ENCODE data around the gene HYCC1.
"Not testable (repeated sequence)": the region's sequence is repeated elsewhere in the genome, so short reads cannot be mapped to it uniquely, and the experiment has no call there.

Gene HYCC1

GRCh38 chr7:23013715-23014649, at the start of gene HYCC1:
HYCC1 (minus strand) TSS chr7:23014130; CDS start chr7:22991111, 23,019 bp downstream.
- Mint-ChIP-seq H3K36me3 (ENCODE audit: low read depth) (peaks cover 4% of the 10 kb centered on the region), H3K27me3 (no peaks in the 10 kb centered on the region), H3K4me3 (no peak within 1 kb of the TSS), H3K27ac (peak within 1 kb of the TSS; percentile 94), H3K9me3 (no peaks in the 10 kb centered on the region), H3K4me1 (ENCODE audit: low read depth) (peaks cover 25% of the 10 kb centered on the region)
- peak; percentile 99 for DNase-seq

DNA sequence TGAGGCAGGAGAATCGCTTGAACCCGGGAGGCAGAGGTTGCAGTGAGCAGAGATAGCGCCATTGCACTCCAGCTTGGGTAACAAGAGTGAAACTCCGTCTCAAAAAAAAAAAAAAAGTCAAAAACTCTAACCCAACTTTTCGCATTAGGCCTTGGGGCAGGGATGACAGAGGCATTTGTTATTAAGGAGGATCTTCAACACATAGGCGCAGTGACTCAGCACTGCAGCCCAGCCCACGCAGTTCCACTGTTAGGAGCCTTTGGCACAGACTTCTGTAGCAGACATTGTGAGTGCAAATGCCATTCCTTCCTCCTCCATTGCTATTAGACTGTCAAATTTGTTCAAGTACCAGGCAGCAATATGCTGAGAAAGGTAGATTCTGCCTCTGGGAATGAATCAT, 48.5 kb upstream of the HYCC1 start:
- no peaks in the 10 kb centered on the region for H3K4me1 Mint-ChIP-seq (ENCODE audit: low read depth)
- no peaks in the 10 kb centered on the region for H3K9me3 Mint-ChIP-seq
- DNase-seq, result no peak
- no peaks in the 10 kb centered on the region for H3K36me3 Mint-ChIP-seq (ENCODE audit: low read depth)
- H3K27me3 Mint-ChIP-seq, result no peaks in the 10 kb centered on the region
- H3K4me3 Mint-ChIP-seq, result no peak overlapping the region
- H3K27ac Mint-ChIP-seq, result no peak overlapping the region

DNA sequence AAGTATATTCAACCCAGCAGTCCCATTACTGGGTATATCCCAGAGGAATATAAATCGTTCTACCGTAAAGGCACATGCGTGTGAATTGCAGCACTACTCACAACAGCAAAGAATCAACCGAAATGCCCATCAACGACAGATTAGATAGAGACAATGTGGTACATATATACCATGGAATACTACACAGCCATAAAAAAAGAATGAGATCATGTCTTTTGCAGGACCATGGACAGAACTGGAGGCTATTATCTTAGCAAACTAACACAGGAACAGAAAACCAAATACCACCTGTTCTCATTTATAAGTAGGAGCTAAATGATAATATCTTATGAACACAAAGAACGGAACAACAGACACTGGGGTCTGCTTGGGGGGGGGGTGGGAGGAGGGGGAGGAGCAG, 47.4 kb upstream of the HYCC1 start:
- DNase-seq, result no peak
- no peak overlapping the region for H3K4me3 Mint-ChIP-seq
- no peaks in the 10 kb centered on the region for H3K27me3 Mint-ChIP-seq
- no peaks in the 10 kb centered on the region for H3K36me3 Mint-ChIP-seq (ENCODE audit: low read depth)
- H3K4me1 Mint-ChIP-seq (ENCODE audit: low read depth), result no peaks in the 10 kb centered on the region
- no peaks in the 10 kb centered on the region for H3K9me3 Mint-ChIP-seq
- no peak overlapping the region for H3K27ac Mint-ChIP-seq

DNA sequence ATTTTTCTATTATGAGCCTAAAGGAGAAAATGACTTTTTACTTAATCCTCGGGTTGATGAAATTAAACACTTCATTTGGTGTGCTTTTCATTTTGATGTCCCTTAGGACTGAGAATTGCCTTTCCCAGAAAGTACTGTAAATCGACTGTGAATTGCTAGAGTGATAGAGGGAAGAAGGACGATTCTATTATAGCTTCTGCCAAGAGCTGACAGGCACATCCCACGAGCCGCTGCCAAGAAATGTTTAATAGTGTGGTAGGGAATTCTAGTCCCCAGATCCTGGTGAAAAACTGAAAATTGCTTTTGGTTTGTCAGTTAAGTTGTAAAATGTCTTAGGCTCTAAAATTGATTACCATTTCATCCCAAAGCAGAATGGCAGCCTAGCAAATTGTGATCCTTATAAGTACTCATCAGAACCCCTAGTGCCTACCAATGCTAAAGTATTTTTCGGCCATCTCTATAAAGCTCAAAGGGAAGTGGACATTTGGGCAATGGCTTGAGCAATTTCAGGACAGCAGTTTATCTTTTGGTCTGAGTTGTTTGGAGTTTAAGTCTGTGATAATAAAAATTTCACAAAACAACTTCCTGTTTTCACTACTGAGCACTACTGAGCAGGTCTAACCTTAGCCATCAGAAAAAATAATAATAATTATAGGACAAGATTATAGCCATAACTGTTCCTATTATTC, 44.6 kb upstream of the HYCC1 start:
- peaks cover 2% of the 10 kb centered on the region for H3K4me1 Mint-ChIP-seq (ENCODE audit: low read depth)
- no peaks in the 10 kb centered on the region for H3K36me3 Mint-ChIP-seq (ENCODE audit: low read depth)
- DNase-seq, result no peak
- H3K9me3 Mint-ChIP-seq, result no peaks in the 10 kb centered on the region
- no peaks in the 10 kb centered on the region for H3K27me3 Mint-ChIP-seq
- no peak overlapping the region for H3K27ac Mint-ChIP-seq
- no peak overlapping the region for H3K4me3 Mint-ChIP-seq

- Mint-ChIP-seq H3K4me3 (no peak overlapping the region), H3K36me3 (ENCODE audit: low read depth) (no peaks in the 10 kb centered on the region), H3K27me3 (no peaks in the 10 kb centered on the region), H3K9me3 (no peaks in the 10 kb centered on the region), H3K27ac (no peak overlapping the region), H3K4me1 (ENCODE audit: low read depth) (peaks cover 5% of the 10 kb centered on the region)
- no peak for DNase-seq
These were observed 41.8 kb upstream of the HYCC1 start for GRCh38 chr7:23055582-23056178.

DNA sequence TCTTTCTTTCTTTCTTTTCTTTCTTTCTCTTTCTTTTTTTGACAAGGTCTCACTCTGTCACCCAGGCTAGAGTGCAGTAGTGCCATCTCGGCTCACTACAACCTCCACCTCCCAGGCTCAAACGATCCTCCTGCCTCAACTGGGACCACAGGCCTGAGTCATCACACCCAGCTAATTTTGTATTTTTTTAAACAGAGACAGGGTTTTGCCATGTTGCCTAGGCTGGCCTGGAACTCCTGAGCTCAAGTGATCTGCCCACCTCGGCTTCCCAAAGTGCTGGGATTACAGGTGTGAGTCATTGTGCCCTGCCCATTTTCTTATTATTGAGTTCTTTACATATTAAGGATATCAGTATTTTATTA, 37.2 kb upstream of the HYCC1 start:
- not testable (repeated sequence) for H3K27ac Mint-ChIP-seq; DNase-seq; H3K27me3 Mint-ChIP-seq; H3K36me3 Mint-ChIP-seq (ENCODE audit: low read depth); H3K4me1 Mint-ChIP-seq (ENCODE audit: low read depth); H3K4me3 Mint-ChIP-seq; H3K9me3 Mint-ChIP-seq

GRCh38 chr7:23046336-23046735, 32.4 kb upstream of the HYCC1 start:
- H3K27ac Mint-ChIP-seq; H3K27me3 Mint-ChIP-seq; DNase-seq; H3K4me1 Mint-ChIP-seq (ENCODE audit: low read depth); H3K36me3 Mint-ChIP-seq (ENCODE audit: low read depth); H3K4me3 Mint-ChIP-seq; H3K9me3 Mint-ChIP-seq: not testable (repeated sequence)

DNA sequence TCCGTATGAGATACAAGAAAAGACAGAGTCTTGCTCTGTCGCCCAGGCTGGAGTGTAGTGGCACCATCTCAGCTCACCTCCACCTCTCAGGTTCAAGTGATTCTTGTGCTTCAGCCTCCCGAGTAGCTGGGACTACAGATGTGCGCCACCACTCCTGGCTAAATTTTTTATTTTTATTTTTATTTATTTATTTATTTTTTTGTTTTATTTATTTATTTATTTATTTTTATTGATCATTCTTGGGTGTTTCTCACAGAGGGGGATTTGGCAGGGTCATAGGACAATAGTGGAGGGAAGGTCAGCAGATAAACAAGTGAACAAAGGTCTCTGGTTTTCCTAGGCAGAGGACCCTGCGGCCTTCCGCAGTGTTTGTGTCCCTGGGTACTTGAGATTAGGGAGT, 31.2 kb upstream of the HYCC1 start:
- not testable (repeated sequence) for H3K4me1 Mint-ChIP-seq (ENCODE audit: low read depth); H3K36me3 Mint-ChIP-seq (ENCODE audit: low read depth); DNase-seq; H3K9me3 Mint-ChIP-seq; H3K27me3 Mint-ChIP-seq; H3K4me3 Mint-ChIP-seq; H3K27ac Mint-ChIP-seq

DNA sequence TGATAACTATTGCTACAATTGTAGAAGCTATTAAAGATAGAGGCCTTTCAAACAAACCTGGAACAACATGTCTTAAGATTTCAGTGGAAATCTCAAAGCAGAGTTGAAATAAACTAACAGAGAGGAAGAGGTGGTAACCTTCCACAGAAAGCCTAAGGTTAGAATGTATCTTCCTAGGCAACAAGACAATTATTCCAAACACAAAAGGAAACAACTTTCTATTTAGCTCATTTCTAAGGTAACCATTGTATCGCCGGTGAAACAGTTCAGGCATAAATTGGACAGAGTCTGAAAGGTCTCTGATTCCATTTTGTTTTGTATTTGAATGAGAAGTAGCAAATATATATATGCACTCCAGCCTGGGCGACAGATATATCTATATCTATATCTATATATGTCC, 30.7 kb upstream of the HYCC1 start:
- Mint-ChIP-seq H3K27ac (no peak overlapping the region), H3K9me3 (no peaks in the 10 kb centered on the region), H3K36me3 (ENCODE audit: low read depth) (no peaks in the 10 kb centered on the region), H3K4me3 (no peak overlapping the region), H3K27me3 (no peaks in the 10 kb centered on the region), H3K4me1 (ENCODE audit: low read depth) (no peaks in the 10 kb centered on the region)
- DNase-seq, result no peak

- Mint-ChIP-seq H3K4me3 (no peak overlapping the region), H3K27me3 (no peaks in the 10 kb centered on the region), H3K4me1 (ENCODE audit: low read depth) (no peaks in the 10 kb centered on the region), H3K36me3 (ENCODE audit: low read depth) (no peaks in the 10 kb centered on the region), H3K27ac (no peak overlapping the region), H3K9me3 (no peaks in the 10 kb centered on the region)
- no peak for DNase-seq
These were observed 29.5 kb upstream of the HYCC1 start for GRCh38 chr7:23043441-23043840.

DNA sequence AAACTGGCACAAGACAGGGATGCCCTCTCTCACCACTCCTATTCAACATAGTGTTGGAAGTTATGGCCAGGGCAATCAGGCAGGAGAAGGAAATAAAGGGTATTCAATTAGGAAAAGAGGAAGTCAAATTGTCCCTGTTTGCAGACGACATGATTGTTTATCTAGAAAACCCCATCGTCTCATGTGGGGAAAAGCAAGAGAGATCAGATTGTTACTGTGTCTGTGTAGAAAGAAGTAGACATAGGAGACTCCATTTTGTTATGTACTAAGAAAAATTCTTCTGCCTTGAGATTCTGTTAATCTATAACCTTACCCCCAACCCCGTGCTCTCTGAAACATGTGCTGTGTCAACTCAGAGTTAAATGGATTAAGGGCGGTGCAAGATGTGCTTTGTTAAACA, 25.7 kb upstream of the HYCC1 start:
- H3K4me3 Mint-ChIP-seq; H3K9me3 Mint-ChIP-seq; H3K36me3 Mint-ChIP-seq (ENCODE audit: low read depth); H3K27me3 Mint-ChIP-seq; DNase-seq; H3K27ac Mint-ChIP-seq; H3K4me1 Mint-ChIP-seq (ENCODE audit: low read depth): not testable (repeated sequence)

DNA sequence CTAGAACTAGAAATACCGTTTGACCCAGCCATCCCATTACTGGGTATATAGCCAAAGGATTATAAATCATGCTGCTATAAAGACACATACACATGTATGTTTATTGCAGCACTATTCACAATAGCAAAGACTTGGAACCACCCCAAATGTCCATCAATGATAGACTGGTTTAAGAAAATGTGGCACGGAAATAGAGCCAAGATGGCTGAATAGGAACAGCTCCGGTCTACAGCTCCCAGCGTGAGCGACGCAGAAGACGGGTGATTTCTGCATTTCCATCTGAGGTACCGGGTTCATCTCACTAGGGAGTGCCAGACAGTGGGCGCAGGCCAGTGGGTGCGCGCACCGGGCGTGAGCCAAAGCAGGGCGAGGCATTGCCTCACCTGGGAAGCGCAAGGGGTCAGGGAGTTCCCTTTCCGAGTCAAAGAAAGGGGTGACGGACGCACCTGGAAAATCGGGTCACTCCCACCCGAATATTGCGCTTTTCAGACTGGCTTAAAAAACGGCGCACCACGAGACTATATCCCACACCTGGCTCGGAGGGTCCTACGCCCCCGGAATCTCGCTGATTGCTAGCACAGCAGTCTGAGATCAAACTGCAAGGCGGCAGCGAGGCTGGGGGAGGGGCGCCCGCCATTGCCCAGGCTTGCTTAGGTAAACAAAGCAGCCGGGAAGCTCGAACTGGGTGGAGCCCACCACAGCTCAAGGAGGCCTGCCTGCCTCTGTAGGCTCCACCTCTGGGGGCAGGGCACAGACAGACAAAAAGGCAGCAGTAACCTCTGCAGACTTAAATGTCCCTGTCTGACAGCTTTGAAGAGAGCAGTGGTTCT, 21.8 kb upstream of the HYCC1 start:
- not testable (repeated sequence) for H3K4me3 Mint-ChIP-seq

GRCh38 chr7:23027261-23027660, 13.3 kb upstream of the HYCC1 start:
- Mint-ChIP-seq H3K27me3 (peaks cover 23% of the 10 kb centered on the region), H3K4me1 (ENCODE audit: low read depth) (peaks cover 6% of the 10 kb centered on the region)

More for the DNA sequence above, 21.8 kb upstream of the HYCC1 start:
- peaks cover 20% of the 10 kb centered on the region for H3K27me3 Mint-ChIP-seq
- not testable (repeated sequence) for DNase-seq; H3K36me3 Mint-ChIP-seq (ENCODE audit: low read depth); H3K4me1 Mint-ChIP-seq (ENCODE audit: low read depth); H3K27ac Mint-ChIP-seq; H3K9me3 Mint-ChIP-seq

GRCh38 chr7:23026164-23026563, 12.2 kb upstream of the HYCC1 start:
- Mint-ChIP-seq H3K4me1 (ENCODE audit: low read depth) (peaks cover 17% of the 10 kb centered on the region), H3K27me3 (peaks cover 22% of the 10 kb centered on the region), H3K4me3 (no peak overlapping the region), H3K27ac (no peak overlapping the region), H3K36me3 (ENCODE audit: low read depth) (no peaks in the 10 kb centered on the region), H3K9me3 (no peaks in the 10 kb centered on the region)
- no peak for DNase-seq

More at GRCh38 chr7:23027261-23027660, 13.3 kb upstream of the HYCC1 start:
- DNase-seq, result no peak
- no peaks in the 10 kb centered on the region for H3K36me3 Mint-ChIP-seq (ENCODE audit: low read depth)
- H3K27ac Mint-ChIP-seq, result no peak overlapping the region
- H3K9me3 Mint-ChIP-seq, result no peaks in the 10 kb centered on the region
- no peak overlapping the region for H3K4me3 Mint-ChIP-seq

All from activated T-cell treated with anti-CD3 and anti-CD28 coated beads, Interleukin-2, amount 50 U/mL, for 24 hours (primary cell).